Measurements from ENCODE around the gene MYOD1.

DNA sequence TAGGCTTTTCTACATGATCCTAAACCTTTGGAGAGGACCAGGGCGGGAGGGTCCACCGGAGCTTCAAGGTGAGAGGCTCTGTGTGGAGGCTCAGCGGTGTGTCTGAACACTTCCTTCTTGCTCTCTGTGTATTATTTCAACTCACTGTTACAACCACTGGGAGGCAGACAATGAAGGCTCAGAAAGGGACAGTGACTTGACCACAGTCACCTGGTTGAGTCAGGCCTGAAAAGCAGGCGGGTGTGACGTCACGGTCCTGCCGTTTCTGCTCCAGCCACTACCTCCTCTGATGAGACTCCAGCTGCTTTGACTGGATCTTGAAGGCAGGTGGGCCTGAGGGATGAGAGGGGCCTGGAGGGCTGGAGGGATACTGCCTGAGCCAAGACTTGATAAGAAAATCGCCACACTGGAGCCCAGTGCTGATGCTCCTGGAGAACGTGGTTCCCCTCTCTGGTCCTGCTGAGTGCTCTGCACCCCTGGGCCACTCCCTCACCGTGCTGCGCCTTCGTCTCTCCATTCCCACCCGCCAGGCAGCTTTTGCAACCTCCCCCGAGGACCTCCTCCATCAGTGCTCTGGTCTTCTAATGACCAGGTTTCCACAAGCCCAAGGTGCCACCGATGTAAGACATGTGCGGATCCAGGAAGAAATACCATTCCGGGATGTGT lies 43.1 kb downstream of the MYOD1 start:
- TF ChIP-seq CTCF (IDR thresholded peaks at IDR 0.05; ENCODE audit: low read depth, low read length, poor library complexity, severe bottlenecking): no peak
- no peak for TF ChIP-seq EZH2phosphoT487 (IDR thresholded peaks at IDR 0.05; ENCODE audit: borderline replicate concordance, low read length)

Data from DOHH2 (cell line).